CD4-positive, CD25-positive, alpha-beta regulatory T cell (primary cell): Measurements from ENCODE around the gene TMEM50A. TPM values are rescaled to one million over a fixed set of nuclear protein-coding genes. Genes with fewer than 3 reads are reported as not detected.
"Not testable (repeated sequence)": the region's sequence is repeated elsewhere in the genome, so short reads cannot be mapped to it uniquely, and the experiment has no call there.

Source experiments
- ATAC-seq, 2 donors: fragments of 150-1000 bp; cut with Tn5 transposase; one replicate each; pipeline ENCODE4 v1.10.0; 2021; ENCODE audit warnings: low read depth in 2 of 2, moderate number of reproducible peaks in 2 of 2, moderate library complexity in 1 of 2
- DNase-seq, 3 donors: peaks; one replicate each; pipeline versions ENCODE4 v3.0.0 to v3.0.0-alpha.2; 2012 to 2022; ENCODE audit warnings: mixed read lengths in 1 of 3
- H3K27ac ChIP-seq: one replicate; pipeline ENCODE4 v1.7.0; 2013; ENCODE audit warnings: mild to moderate bottlenecking, low read length; ENCODE audit not compliant: insufficient read depth, poor library complexity, severe bottlenecking
- H3K27me3 ChIP-seq: one replicate; pipeline ENCODE4 v1.7.0; 2013; ENCODE audit warnings: low read length; ENCODE audit not compliant: control insufficient read depth, insufficient read depth
- H3K36me3 ChIP-seq: one replicate; pipeline ENCODE4 v1.7.0; 2013; ENCODE audit warnings: mild to moderate bottlenecking, low read length, moderate library complexity; ENCODE audit not compliant: control insufficient read depth, insufficient read depth
- H3K4me1 ChIP-seq: 2 replicates; pipeline ENCODE4 v1.7.0; 2013; ENCODE audit warnings: mild to moderate bottlenecking, low read length; ENCODE audit not compliant: insufficient read depth, control insufficient read depth, poor library complexity, severe bottlenecking
- H3K4me3 ChIP-seq: one replicate; pipeline ENCODE4 v1.7.0; 2013; ENCODE audit warnings: low read depth, mild to moderate bottlenecking, low read length, moderate library complexity
- H3K9me3 ChIP-seq, 2 experiments: 1 replicate in 1 of 2; 2 replicates in 1 of 2; pipeline ENCODE4 v1.7.0; 2013; ENCODE audit warnings: low read length in 2 of 2, mild to moderate bottlenecking in 1 of 2, moderate library complexity in 1 of 2; ENCODE audit not compliant: control insufficient read depth in 2 of 2
- H3K27ac Mint-ChIP-seq, 3 donors: one replicate each; pipeline ENCODE4 v1.8.0; 2020 to 2022; ENCODE audit warnings: mild to moderate bottlenecking in 3 of 3, mixed read lengths in 3 of 3, moderate library complexity in 2 of 3
- H3K27me3 Mint-ChIP-seq: one replicate; pipeline ENCODE4 v1.8.0; 2022; ENCODE audit warnings: mild to moderate bottlenecking, mixed read lengths
- H3K36me3 Mint-ChIP-seq: one replicate; pipeline ENCODE4 v1.8.0; 2020; ENCODE audit warnings: mixed read lengths
- H3K4me1 Mint-ChIP-seq, 4 donors: one replicate each; pipeline ENCODE4 v1.8.0; 2020 to 2022; ENCODE audit warnings: mixed read lengths in 4 of 4, mild to moderate bottlenecking in 1 of 4
- H3K4me3 Mint-ChIP-seq, 4 donors: one replicate each; pipeline ENCODE4 v1.8.0; 2020 to 2022; ENCODE audit warnings: mild to moderate bottlenecking in 4 of 4, mixed read lengths in 4 of 4, moderate library complexity in 3 of 4
- H3K9me3 Mint-ChIP-seq, 7 donors: one replicate each; pipeline ENCODE4 v1.8.0; 2020 to 2022; ENCODE audit warnings: mixed read lengths in 7 of 7, mild to moderate bottlenecking in 3 of 7, moderate library complexity in 2 of 7
- polyA plus RNA-seq, 4 donors: library from polyadenylated mRNA; unstranded; fragments of 300-500 nt; fragmentation: Illumina TruSeq; gene quantifications; one replicate each; pipeline ENCODE4 v1.2.3, GENCODE V29; 2021
- total RNA-seq: library from RNA; stranded (reverse); gene quantifications from one replicate; pipeline ENCODE4 v1.2.3, GENCODE V29; 2022

TMEM50A gene
- total and polyA plus RNA-seq, 5 donors from 2014 or later: 127 to 326 (median 238) TPM

- H3K4me1 ChIP-seq, H3K36me3 Mint-ChIP-seq, H3K9me3 ChIP-seq, DNase-seq, H3K4me3 ChIP-seq, H3K9me3 Mint-ChIP-seq, ATAC-seq, H3K36me3 ChIP-seq, H3K27ac Mint-ChIP-seq, H3K27ac ChIP-seq, H3K27me3 ChIP-seq, H3K4me1 Mint-ChIP-seq, H3K4me3 Mint-ChIP-seq: not testable (repeated sequence)
- peaks cover 17% of the 10 kb centered on the region for H3K27me3 Mint-ChIP-seq
Observed at GRCh38 chr1:25397549-25397948, 59.4 kb downstream of the TMEM50A start.

GRCh38 chr1:25398079-25398478 is 59.9 kb downstream of the TMEM50A start:
- not testable (repeated sequence) for H3K27ac Mint-ChIP-seq, H3K27me3 ChIP-seq, H3K36me3 Mint-ChIP-seq, H3K27ac ChIP-seq, DNase-seq, H3K4me1 ChIP-seq, H3K4me3 Mint-ChIP-seq, H3K36me3 ChIP-seq, H3K4me3 ChIP-seq, H3K9me3 ChIP-seq, H3K4me1 Mint-ChIP-seq, H3K9me3 Mint-ChIP-seq, ATAC-seq
- H3K27me3 Mint-ChIP-seq: peaks cover 17% of the 10 kb centered on the region

DNA sequence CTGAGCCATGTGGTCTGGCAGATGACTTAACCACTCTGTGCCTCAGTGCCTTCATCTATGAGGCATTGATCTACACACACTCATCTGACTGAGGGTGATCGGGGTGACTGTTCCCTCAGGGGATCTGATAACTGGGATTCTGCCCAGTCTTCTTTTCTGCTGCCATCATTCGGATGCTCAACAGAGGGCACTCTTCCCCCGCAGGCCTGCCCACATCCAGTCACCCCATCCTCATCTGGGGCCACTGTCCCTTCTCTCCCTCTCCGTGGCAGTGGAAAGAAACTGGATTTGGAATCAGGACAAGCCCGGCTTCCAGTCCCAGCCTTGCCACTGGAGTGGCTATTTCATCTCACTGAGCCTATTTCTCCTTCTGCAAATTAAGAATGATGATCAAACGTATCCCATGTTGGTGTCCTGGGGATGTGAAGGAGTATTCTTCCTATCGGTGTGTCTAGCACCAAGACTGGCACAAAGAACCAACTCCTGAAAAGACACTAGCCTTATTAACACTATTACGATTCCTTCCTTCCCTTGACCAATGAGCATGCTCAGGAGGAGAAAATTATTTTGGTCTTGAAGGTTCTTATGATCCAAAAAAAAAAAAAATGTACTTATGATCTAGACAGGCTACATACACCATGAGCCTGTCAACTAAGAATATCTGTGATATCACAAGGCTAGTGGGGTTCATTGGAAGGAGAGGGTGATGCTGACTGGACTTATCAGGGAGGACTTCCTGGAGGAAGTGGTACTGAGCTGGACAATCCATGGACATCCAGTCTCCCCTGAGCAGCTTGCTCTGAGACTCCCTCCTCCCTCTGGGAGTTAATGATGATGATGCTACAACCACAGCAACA is 65.0 kb downstream of the TMEM50A start:
- not testable (repeated sequence) for H3K4me3 Mint-ChIP-seq, H3K9me3 ChIP-seq, H3K9me3 Mint-ChIP-seq, H3K36me3 ChIP-seq, H3K27me3 ChIP-seq, H3K4me1 Mint-ChIP-seq, H3K27ac ChIP-seq, H3K4me1 ChIP-seq, H3K4me3 ChIP-seq, H3K36me3 Mint-ChIP-seq
- DNase-seq (peak in 1 of 3 donors; percentile 19), ATAC-seq (peak in 1 of 2 donors; percentile 60)
- Mint-ChIP-seq H3K27ac (peak overlapping the region in 1 of 3 donors; percentile 53), H3K27me3 (peaks cover 11% of the 10 kb centered on the region)

DNA sequence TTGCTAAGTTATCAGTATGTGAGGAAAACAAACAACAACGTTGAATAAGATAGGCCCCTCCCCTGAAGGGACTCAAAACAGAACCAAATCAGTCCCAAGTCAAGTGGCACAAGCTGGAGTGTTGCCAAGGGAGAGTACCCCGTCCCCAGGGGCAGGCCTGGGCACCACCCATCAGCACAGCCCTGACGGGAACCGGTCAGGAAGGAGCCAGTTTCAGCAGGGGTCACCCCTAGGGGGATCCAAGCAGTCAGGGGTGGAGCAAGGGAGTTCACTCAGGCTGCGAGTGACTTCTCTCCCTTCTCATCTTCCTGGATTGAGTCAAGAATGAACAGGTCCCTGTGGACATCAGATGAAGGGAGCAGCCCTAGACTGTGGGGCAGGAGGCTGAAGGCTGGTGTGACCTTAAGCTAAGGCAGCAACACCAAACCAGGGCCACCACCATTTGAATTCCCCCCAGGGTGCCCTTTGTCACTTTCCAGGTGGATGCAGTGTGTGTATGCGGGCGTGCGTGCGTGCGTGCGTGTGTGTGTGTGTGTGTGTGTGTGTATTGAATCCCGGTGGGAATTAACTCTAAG is 67.7 kb downstream of the TMEM50A start:
- not testable (repeated sequence) for H3K4me1 Mint-ChIP-seq, H3K9me3 ChIP-seq, H3K27ac ChIP-seq, H3K4me3 ChIP-seq, H3K4me1 ChIP-seq, H3K9me3 Mint-ChIP-seq, H3K36me3 ChIP-seq, H3K27me3 Mint-ChIP-seq, H3K27ac Mint-ChIP-seq, H3K4me3 Mint-ChIP-seq, ATAC-seq, DNase-seq, H3K36me3 Mint-ChIP-seq, H3K27me3 ChIP-seq

GRCh38 chr1:25409641-25410427 is 71.7 kb downstream of the TMEM50A start:
- not testable (repeated sequence) for H3K27ac ChIP-seq, H3K4me3 ChIP-seq, H3K9me3 ChIP-seq, H3K4me1 ChIP-seq, H3K9me3 Mint-ChIP-seq, H3K4me1 Mint-ChIP-seq, H3K27me3 ChIP-seq, H3K36me3 Mint-ChIP-seq, ATAC-seq, H3K36me3 ChIP-seq, DNase-seq, H3K27me3 Mint-ChIP-seq, H3K27ac Mint-ChIP-seq
- peak overlapping the region in 1 of 4 donors; percentile 11 for H3K4me3 Mint-ChIP-seq

Other genes starting within 250 kb of the TMEM50A start
- gene SYF2, start 105.8 kb upstream of the TMEM50A start, total RNA-seq: 65.6 TPM
- 10 to 100 TPM; 76.3 to 97.1 (median 85.8) TPM for gene SYF2, start 105.8 kb upstream of the TMEM50A start, polyA plus RNA-seq
- 571 TPM for gene RSRP1, start 90.9 kb upstream of the TMEM50A start, total RNA-seq
- 10 to 100 TPM; 50.9 to 72.3 (median 60.2) TPM for gene RSRP1, start 90.9 kb upstream of the TMEM50A start, polyA plus RNA-seq
- 0.20 TPM for gene RHD, start 65.8 kb upstream of the TMEM50A start, total RNA-seq
- under 1 TPM; 0.10 to 0.48 (median 0.36) TPM for gene RHD, start 65.8 kb upstream of the TMEM50A start, polyA plus RNA-seq
- gene RHCE, start 82.5 kb downstream of the TMEM50A start, total RNA-seq: not detected
- under 1 TPM; 0.16 to 0.45 (median 0.31) TPM for gene RHCE, start 82.5 kb downstream of the TMEM50A start, polyA plus RNA-seq
- 20.3 TPM for gene MACO1, start 92.6 kb downstream of the TMEM50A start, total RNA-seq
- 1 to 10 TPM; 5.0 to 6.4 (median 5.6) TPM for gene MACO1, start 92.6 kb downstream of the TMEM50A start, polyA plus RNA-seq
- 98.7 TPM for gene LDLRAP1, start 205.3 kb downstream of the TMEM50A start, total RNA-seq
- gene LDLRAP1, start 205.3 kb downstream of the TMEM50A start, polyA plus RNA-seq: 100 to 1,000 TPM; 170 to 326 (median 258) TPM